HUES6 (cell line): ENCODE measurements around the gene TOP1.

ENCODE experiments used
- H3K27ac ChIP-seq: 2 replicates; pipeline ENCODE4 v1.7.0; 2013; ENCODE audit warnings: low read depth, mild to moderate bottlenecking, low read length, inconsistent platforms
- H3K27me3 ChIP-seq: 2 replicates; pipeline ENCODE4 v1.6.1; 2013; ENCODE audit warnings: low read length; ENCODE audit not compliant: control insufficient read depth, insufficient read depth
- H3K36me3 ChIP-seq: 2 replicates; pipeline ENCODE4 v1.6.1; 2013; ENCODE audit warnings: low read length; ENCODE audit not compliant: control insufficient read depth, insufficient read depth
- H3K4me1 ChIP-seq: 2 replicates; pipeline ENCODE4 v1.6.1; 2013; ENCODE audit warnings: low read length; ENCODE audit not compliant: control insufficient read depth, insufficient read depth
- H3K4me3 ChIP-seq: 2 replicates; pipeline ENCODE4 v1.5.1; 2013; ENCODE audit warnings: low read depth, low read length
- H3K9ac ChIP-seq: one replicate; pipeline ENCODE4 v1.6.1; 2013; ENCODE audit warnings: mild to moderate bottlenecking, low read length
- H3K9me3 ChIP-seq: 2 replicates; pipeline ENCODE4 v1.6.1; 2013; ENCODE audit warnings: low read depth, low read length; ENCODE audit not compliant: control insufficient read depth, insufficient read depth

TOP1 gene

GRCh38 chr20:41165001-41165882 is 136.6 kb downstream of the TOP1 start:
- H3K9ac ChIP-seq: no peak overlapping the region
- H3K27me3 ChIP-seq: no peaks in the 10 kb centered on the region
- no peaks in the 10 kb centered on the region for H3K9me3 ChIP-seq
- H3K27ac ChIP-seq: no peak overlapping the region
- no peaks in the 10 kb centered on the region for H3K4me1 ChIP-seq
- peaks cover 98% of the 10 kb centered on the region for H3K36me3 ChIP-seq
- H3K4me3 ChIP-seq: no peak overlapping the region

- H3K4me3 ChIP-seq: no peak overlapping the region
- no peaks in the 10 kb centered on the region for H3K9me3 ChIP-seq
- H3K27me3 ChIP-seq: no peaks in the 10 kb centered on the region
- peaks cover 96% of the 10 kb centered on the region for H3K36me3 ChIP-seq
- H3K27ac ChIP-seq: no peak overlapping the region
- no peaks in the 10 kb centered on the region for H3K4me1 ChIP-seq
- no peak overlapping the region for H3K9ac ChIP-seq
These were observed 137.8 kb downstream of the TOP1 start for GRCh38 chr20:41166201-41167117.

GRCh38 chr20:41167118-41167470 is 138.5 kb downstream of the TOP1 start:
- H3K9me3 ChIP-seq: no peaks in the 10 kb centered on the region
- H3K27me3 ChIP-seq: no peaks in the 10 kb centered on the region
- H3K4me1 ChIP-seq: no peaks in the 10 kb centered on the region
- no peak overlapping the region for H3K4me3 ChIP-seq
- H3K9ac ChIP-seq: no peak overlapping the region
- H3K36me3 ChIP-seq: peaks cover 98% of the 10 kb centered on the region
- H3K27ac ChIP-seq: no peak overlapping the region

GRCh38 chr20:41167481-41168253 is 139.0 kb downstream of the TOP1 start:
- H3K27ac ChIP-seq: no peak overlapping the region
- peaks cover 98% of the 10 kb centered on the region for H3K36me3 ChIP-seq
- H3K9ac ChIP-seq: no peak overlapping the region
- no peaks in the 10 kb centered on the region for H3K9me3 ChIP-seq
- H3K27me3 ChIP-seq: no peaks in the 10 kb centered on the region
- no peaks in the 10 kb centered on the region for H3K4me1 ChIP-seq
- no peak overlapping the region for H3K4me3 ChIP-seq

GRCh38 chr20:41168281-41169161 is 139.9 kb downstream of the TOP1 start:
- Histone ChIP-seq H3K27ac (no peak overlapping the region), H3K9ac (no peak overlapping the region), H3K27me3 (no peaks in the 10 kb centered on the region), H3K36me3 (peaks cover 95% of the 10 kb centered on the region), H3K4me1 (no peaks in the 10 kb centered on the region), H3K4me3 (no peak overlapping the region), H3K9me3 (no peaks in the 10 kb centered on the region)

GRCh38 chr20:41169162-41169690 is 140.6 kb downstream of the TOP1 start:
- Histone ChIP-seq H3K27ac (no peak overlapping the region), H3K9ac (no peak overlapping the region), H3K4me3 (no peak overlapping the region), H3K4me1 (no peaks in the 10 kb centered on the region), H3K9me3 (no peaks in the 10 kb centered on the region), H3K36me3 (peaks cover 95% of the 10 kb centered on the region), H3K27me3 (no peaks in the 10 kb centered on the region)

GRCh38 chr20:41169791-41170351 is 141.2 kb downstream of the TOP1 start:
- H3K27ac ChIP-seq: no peak overlapping the region
- H3K9me3 ChIP-seq: no peaks in the 10 kb centered on the region
- no peak overlapping the region for H3K4me3 ChIP-seq
- no peaks in the 10 kb centered on the region for H3K27me3 ChIP-seq
- H3K36me3 ChIP-seq: peaks cover 95% of the 10 kb centered on the region
- H3K4me1 ChIP-seq: no peaks in the 10 kb centered on the region
- H3K9ac ChIP-seq: no peak overlapping the region

- no peak overlapping the region for H3K9ac ChIP-seq
- H3K27me3 ChIP-seq: no peaks in the 10 kb centered on the region
- H3K36me3 ChIP-seq: peaks cover 95% of the 10 kb centered on the region
- H3K4me3 ChIP-seq: no peak overlapping the region
- no peaks in the 10 kb centered on the region for H3K4me1 ChIP-seq
- no peak overlapping the region for H3K27ac ChIP-seq
- H3K9me3 ChIP-seq: no peaks in the 10 kb centered on the region
These were observed 141.9 kb downstream of the TOP1 start for GRCh38 chr20:41170386-41171105.

- Histone ChIP-seq H3K27ac (no peak overlapping the region), H3K36me3 (peaks cover 95% of the 10 kb centered on the region), H3K9ac (no peak overlapping the region), H3K27me3 (no peaks in the 10 kb centered on the region), H3K4me3 (no peak overlapping the region), H3K4me1 (no peaks in the 10 kb centered on the region), H3K9me3 (no peaks in the 10 kb centered on the region)
These were observed 143.2 kb downstream of the TOP1 start for GRCh38 chr20:41171736-41172295.
